HG03060 (cell line): ENCODE measurements around the gene ZFYVE1.
A peak's percentile ranks its signal among the peaks of the same experiment; 100 is the strongest.
"Not testable (repeated sequence)": the region's sequence is repeated elsewhere in the genome, so short reads cannot be mapped to it uniquely, and the experiment has no call there.

Experiments used
- ATAC-seq: cut with Tn5 transposase; IDR thresholded peaks from one replicate; pipeline ENCODE4 v1.9.1; 2021; ENCODE audit warnings: low read depth, moderate number of reproducible peaks; ENCODE audit not compliant: unreplicated experiment

Gene ZFYVE1, protein sequence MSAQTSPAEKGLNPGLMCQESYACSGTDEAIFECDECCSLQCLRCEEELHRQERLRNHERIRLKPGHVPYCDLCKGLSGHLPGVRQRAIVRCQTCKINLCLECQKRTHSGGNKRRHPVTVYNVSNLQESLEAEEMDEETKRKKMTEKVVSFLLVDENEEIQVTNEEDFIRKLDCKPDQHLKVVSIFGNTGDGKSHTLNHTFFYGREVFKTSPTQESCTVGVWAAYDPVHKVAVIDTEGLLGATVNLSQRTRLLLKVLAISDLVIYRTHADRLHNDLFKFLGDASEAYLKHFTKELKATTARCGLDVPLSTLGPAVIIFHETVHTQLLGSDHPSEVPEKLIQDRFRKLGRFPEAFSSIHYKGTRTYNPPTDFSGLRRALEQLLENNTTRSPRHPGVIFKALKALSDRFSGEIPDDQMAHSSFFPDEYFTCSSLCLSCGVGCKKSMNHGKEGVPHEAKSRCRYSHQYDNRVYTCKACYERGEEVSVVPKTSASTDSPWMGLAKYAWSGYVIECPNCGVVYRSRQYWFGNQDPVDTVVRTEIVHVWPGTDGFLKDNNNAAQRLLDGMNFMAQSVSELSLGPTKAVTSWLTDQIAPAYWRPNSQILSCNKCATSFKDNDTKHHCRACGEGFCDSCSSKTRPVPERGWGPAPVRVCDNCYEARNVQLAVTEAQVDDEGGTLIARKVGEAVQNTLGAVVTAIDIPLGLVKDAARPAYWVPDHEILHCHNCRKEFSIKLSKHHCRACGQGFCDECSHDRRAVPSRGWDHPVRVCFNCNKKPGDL

DNA sequence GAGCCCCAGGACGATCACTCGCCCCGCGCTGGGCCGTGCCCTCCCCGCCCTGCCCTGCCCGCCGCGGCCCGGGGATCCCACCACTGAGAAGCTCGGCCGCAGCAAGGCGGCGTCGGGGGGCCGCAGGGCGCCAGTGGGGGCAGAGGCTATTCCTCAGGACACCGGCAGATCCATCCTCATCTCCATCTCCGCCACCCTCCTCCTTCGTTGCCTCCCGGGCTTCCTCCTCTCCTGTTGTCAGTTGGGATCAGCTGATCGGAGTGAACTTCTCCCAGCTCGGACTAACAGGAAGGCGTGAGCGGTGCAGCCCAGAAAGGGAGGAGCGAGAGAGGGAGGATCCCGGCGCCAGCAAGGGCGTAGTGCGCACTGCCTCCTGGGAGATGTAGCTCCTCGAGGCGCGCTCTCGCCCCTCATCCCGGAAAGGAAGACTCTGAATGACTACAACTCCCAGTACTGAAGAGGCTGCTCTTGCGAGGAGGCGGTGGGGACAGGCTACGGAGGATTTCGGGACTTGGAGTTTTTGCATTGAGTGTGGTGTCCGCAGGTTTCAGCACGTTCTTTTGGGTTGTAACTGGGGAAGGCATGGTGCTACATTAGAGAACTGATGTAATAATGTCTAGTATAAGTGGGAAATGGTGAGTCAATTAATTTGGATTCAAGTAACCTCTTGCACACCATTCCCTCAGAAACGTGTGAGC lies at the start of gene ZFYVE1:
ZFYVE1 (minus strand) TSS at position 262 of the 698 bp plus-strand sequence. CDS start 2,598 bp downstream, outside the sequence.
- ATAC-seq, result peak; percentile 96

DNA sequence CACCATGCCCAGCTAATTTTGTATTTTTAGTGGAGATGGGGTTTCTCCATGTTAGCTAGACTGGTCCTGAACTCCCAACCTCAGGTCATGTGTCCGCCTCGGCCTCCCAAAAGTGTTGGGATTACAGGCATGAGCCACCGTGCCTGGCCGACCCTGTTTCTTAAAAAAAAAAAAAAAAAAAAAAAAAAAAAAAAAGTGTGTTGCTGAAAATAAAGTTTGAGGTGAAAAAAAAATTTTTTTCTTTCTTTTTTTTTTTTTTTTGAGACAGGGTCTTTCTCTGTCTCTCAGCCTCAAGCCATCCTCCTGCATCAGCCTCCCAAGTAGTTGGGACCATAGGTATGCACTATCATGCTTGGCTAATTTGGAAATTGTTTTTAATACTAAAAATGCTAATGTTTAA lies 42.7 kb upstream of the ZFYVE1 start:
- ATAC-seq, result no peak

DNA sequence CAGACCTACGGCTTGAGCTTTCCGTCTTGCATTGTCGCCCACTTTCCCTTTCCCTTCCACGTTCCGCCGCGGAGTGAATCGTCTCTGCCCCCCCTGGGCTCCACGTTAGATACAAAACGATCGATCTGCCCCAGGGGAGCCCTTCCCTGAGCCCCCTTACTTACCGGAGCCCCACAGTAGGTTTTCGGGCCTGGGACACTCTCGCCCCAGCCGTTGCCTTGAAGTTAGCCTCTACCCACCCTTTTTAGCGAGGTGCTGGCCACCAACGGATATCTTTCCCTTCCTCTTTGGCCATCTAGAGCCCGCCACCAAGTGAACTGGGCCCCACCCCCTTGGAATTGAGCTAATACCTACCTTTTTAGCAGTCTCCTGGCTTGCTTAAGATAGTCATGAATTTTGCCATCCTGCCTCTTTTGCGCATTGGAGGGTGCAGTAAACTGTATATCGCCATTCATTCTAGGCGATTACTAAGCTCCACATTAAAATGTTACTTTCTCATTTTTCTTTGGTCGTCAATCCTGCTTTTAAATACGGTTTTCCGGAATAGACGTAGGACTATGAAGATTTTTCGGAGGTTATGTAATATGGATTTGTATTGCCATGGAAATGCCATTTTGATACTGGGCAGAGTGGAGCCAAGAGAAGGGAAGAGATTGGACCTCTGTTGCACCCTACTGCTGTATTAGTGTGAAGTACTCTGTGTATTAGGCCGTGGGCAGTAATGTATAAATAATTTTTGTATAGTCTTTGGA lies 32.2 kb upstream of the ZFYVE1 start:
- peak; percentile 4 for ATAC-seq

DNA sequence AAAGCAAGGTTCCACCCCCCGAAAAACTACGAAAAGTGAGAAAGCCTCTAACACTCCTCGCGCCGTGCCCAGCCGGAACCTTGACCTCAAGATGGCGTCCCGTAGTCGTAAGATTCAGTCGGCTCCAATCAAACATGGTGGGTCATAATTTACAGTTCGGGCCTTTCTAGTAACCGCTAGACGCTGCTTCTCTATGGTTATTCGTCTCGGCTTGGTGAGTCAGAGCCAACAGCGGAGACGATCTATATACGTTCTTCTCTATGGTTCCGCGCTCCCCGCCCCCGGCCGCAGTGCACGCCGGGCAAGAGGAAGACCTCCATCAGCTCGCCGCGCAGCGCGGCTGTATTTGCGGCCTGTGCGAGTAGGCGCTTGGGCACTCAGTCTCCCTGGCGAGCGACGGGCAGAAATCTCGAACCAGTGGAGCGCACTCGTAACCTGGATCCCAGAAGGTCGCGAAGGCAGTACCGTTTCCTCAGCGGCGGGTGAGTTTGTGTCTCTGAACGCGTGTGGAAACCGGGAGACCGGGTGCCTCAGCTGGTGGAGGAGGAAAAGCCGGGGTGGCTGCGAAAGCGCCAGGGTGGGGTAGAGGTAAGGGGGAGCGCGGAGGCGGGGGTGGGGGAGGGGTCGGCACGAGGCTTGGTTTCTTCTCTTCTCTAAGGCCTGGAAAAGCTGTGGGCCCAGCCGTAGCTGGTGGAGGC lies 31.5 kb upstream of the ZFYVE1 start, which contains the start of gene RBM25:
RBM25 (plus strand) TSS at position 311 of the 698 bp plus-strand sequence. CDS start 13,108 bp downstream, outside the sequence.
- peak; percentile 96 for ATAC-seq

DNA sequence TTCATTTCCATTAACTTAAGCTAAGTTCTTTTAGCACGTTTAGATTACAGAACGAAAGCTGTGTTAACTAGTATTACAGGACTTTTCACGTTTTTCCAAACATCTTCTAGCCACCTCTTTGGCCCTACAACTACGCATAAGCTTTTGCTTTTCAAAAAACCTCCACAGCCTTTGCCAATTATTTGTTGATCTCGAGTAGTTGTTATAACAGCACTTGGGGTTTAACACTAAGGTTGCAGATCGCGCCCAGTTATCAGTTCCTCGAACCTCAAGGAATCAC lies 31.0 kb upstream of the ZFYVE1 start:
- ATAC-seq, result no peak

DNA sequence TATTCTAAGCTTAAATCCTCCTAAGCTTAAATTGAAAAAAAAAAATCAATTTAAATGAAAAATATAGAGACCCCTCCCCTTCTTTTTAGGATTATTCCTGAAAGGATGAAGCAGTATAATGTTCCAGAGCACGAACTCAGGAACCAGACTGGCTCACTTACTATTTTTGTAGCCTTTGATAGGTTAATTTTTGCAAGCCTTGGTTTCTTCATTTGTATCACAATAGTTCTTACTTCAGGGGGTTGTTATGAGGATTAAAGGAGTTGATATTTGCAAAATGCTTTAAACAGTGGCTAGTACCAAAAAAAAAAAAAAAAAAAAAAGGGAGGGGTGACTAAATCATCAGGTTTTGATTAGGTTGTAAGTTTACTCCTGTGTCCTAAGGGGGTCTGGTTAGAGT lies 28.3 kb upstream of the ZFYVE1 start:
- ATAC-seq, result no peak

DNA sequence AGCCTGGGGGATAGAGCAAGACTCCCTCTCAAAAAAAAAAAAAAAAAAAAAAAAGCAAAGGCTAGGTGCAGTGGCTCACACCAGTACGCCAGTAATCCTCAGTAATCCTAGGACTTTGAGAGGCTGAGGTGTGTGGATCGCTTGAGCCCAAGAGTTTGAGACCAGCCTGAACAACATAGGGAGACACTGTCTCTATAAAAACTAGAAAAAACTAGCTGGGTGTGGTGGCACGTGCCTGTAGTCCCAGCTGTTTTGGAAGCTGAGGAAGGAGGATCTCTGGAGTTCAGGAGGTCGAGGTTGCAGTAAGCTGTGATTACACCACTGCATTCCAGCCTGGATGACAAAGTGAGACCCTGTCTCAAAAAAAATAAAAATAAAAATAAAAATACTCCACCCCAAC lies 22.5 kb upstream of the ZFYVE1 start:
- no peak for ATAC-seq

DNA sequence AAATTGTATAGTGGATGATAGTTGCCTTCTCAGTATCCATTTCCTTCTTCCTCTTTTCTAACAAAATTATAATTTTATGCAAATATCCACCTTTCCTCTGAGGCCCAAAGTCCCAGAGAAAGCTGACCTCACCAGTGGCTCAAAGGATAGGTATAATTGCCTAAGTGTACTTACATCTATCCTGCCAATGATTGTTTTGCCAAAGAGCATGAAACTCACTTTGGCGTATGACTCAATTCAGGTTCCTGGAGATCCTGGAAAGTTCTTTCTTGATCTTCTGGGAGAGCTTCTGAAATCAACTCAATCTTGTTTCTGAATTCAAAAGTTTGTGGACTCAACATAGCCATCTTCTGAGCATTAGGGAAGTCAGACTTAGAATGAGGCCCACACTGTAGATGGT lies 20.9 kb upstream of the ZFYVE1 start:
- no peak for ATAC-seq

DNA sequence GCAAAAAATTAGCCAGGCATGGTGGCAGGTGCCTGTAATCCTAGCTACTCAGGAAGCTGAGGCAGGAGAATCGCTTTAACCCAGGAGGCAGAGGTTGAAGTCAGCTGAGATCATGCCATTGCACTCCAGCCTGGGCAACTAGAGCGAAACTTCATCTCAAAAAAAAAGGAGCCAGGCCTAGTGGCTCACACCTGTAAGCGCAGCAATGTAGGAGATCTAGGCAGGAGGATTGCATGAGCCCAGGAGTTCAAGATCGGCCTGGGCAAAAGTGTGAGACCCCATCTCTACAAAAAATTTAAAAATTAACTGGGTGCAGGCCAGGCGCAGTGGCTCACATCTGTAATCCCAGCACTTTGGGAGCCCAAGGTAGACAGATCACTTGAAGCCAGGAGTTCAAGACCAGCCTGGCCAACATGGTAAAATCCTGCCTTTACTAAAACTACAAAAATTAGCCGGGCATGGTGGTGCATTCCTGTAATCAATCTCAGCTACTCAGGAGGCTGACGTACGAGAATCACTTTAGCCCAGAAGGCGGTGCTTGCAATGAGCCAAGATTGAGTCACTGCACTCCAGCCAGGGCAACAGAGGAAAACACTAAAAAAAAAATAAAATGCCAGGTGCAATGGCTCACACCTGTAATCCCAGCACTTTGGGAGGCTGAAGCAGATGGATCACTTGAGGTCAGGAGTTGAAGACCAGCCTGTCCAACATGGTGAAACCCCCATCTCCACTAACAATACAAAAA lies 10.0 kb upstream of the ZFYVE1 start:
- not testable (repeated sequence) for ATAC-seq

DNA sequence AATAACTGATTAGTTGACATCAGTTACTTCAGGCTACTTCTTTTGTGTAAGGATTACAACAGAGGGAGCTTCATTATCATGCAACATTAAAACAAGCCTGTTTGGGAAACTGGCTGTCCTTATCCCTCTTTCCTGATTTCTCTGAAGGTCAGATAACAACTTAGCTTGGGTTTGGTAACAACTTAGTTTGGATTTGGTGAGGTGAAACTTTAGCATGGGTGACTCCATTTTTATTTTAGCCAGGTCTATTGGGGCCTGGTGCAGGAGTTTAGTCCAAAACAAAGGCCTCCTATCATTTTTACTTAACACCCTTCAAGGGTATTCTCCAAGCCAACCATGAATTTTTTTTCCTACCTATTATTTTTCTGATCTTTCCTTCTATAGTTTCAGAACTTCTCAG lies 1.1 kb upstream of the ZFYVE1 start:
- no peak for ATAC-seq

DNA sequence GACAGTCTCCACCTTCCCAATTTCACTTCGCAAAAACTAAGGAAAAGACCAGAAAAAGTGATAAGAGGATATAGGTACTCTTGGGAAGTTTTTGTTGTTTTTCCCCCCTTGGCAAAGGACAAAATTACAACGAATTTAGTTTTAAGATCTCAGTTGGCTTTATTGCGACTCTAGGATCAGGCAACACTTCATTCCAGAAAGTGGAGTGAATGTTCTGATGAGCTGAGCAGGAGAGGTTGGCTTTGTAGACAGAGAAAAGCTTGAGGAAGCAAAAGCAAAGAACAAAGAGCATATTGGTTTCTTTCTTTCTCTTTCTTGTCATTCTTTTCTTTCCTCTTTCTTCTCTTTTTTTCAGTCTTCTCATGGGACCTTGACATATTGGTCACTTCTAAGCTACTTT lies 640 bp upstream of the ZFYVE1 start:
- no peak for ATAC-seq

DNA sequence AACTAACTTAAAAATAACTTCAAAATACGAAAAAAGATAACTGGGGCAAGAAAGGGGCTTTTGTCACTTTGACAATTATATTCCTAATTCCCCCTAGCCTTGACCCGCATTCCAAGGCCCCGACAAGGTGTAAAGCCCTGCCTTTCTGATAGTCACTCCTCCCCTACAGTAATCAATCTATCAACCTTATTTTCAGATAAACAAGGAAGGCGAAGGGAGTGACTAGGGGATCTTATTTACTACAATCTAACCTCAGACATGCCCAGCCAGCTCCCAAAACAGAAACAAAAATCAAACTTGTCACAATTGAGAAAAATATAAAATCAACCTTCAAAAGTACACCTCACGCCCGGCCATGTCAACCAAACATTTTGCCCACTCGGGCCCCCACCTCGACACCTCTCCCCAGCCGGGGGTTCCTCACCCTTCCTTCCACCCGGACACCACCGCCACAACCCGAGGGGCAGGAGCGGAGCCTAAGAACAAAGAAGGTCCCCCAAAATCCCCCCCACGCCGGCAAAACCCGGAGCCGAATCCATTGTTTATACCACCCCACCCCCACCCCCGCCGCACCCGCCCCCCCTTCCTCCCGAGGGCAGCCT lies 562 bp downstream of the ZFYVE1 start:
- ATAC-seq, result no peak

DNA sequence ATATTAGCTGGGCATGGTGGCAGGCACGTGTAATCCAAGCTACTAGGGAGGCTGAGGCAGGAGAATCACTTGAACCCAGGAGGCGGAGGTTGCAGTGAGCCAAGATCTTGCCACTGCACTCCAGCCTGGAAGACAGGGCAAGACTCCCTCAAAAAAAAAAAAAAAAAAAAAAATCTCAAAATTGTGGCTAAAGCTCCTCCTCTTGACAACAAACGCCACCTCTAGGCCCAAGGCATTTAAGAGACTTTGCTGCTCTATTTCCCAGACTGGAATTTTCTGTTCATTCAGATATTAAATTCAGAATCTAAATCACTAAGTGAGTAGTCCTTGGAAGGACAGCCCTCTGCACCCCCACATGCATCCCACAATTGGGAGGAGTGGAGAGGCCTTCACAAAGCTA lies 1.4 kb downstream of the ZFYVE1 start:
- ATAC-seq, result no peak

DNA sequence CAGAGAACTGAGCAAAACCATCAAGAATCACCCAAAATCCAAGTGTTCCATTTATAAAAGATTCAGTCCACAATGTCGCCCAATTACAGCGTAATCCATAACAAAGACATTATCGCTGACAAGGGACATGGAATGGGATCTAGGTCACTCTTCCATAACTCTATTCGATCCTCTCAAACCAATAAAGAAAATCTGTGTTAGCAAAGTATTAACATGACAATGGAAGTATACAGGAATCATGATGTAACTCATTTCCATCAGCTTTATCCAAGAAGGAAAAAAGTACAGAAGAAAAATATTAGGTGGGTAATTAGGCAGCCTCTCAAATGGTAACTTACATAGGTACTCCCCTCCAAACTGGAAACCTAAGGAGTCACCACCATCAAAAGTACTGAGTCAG lies 4.9 kb downstream of the ZFYVE1 start:
- no peak for ATAC-seq

DNA sequence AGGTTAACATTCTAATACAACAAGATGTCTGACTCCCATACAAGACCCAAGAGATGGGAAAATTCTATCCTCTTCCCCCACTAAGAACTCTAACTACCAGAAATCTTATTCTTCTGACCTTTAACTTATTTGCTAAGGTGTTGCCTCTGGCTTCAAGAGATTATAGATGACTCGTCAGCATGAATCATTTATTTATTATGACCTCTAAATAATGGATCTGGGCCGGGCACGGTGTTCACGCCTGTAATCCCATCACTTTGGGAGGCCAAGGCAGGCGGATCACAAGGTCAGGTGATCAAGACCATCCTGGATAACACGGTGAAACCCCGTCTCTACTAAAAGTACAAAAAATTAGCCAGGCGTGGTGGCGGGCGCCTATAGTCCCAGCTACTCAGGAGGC lies 10.9 kb downstream of the ZFYVE1 start:
- ATAC-seq, result not testable (repeated sequence)

DNA sequence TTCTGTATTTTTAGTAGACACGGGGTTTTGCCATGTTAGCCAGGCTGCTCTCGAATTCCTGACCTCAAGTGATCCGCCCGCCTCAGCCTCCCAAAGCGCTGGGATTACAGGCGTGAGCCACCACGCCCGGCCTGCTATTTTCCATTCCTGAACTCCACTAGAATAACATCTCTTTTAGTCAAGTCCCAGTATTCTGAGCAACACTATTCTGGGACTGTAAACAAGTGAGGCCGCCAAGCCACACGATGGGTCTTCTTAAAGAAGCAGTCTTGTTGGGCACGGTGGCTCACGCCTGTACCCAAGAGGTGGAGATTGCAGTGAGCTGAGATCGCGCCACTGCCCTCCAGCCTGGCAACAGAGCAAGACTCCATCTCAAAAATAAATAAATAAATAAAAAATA lies 11.4 kb downstream of the ZFYVE1 start:
- not testable (repeated sequence) for ATAC-seq

DNA sequence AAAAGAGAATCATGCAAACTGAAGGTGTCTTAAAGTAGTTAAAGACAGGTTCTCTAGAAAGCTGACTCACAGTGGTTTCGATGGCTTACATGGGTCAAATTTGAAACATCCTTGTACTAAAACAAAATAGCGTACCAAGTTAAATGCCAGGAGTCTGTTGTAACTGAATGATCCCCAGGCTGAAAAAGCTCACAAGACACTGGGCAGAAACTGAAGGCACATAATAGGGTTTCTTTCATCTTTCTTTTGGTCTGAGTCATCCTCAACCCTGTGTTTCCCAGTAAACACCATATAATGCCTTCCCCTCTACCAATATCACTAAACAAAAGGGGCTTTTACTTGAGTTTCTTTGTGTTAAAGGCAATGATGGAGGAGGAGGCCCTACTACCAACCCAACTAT lies 12.8 kb downstream of the ZFYVE1 start:
- no peak for ATAC-seq

DNA sequence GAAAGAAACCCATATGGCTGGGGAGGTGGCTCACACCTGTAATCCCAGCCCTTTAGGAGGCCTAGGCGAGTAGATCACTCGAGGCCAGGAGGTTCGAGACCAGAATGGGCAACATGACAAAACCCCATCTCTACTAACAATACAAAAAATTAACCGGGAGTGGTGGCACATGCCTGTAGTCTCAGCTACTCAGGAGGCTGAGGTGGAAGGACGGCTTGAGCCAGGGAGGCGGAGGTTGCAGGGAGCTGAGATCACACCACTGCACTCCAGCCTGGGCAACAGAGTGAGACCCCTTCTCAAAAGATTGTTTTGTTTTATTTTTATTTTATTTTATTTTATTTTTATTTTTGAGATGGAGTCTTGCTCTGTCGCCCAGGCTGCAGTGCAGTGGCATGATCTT lies 15.7 kb downstream of the ZFYVE1 start:
- not testable (repeated sequence) for ATAC-seq

DNA sequence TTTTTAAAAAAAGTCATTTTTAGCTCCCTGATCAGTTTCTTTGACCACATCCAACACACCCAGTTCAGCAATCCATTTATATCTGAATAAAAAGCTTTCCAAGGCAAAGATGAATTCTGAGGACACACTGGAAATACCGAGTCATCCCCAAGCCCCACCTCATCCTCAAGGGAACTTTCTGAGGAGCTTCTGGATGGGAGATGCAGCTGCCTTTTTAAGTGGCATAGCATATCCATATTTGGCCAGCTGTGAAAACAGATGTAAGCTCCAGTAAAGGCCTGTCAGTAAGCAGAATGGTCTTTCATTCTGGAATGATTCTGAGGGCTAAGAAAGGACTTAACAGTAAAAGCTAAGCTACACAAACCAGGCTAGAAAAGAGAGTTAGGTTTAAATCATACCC lies 18.4 kb downstream of the ZFYVE1 start:
- no peak for ATAC-seq
